Hepatocyte (in vitro differentiated cells): ENCODE measurements around the gene PDE3B. TPM values are rescaled to one million over a fixed set of nuclear protein-coding genes. Genes with fewer than 3 reads are reported as not detected.

Source experiments
- DNase-seq: peaks from one replicate; pipeline ENCODE4 v3.0.0-alpha.2; 2016; ENCODE audit warnings: low spot score
- H2AFZ ChIP-seq: fragments of 200-600 bp; sonication (generic); 2 replicates; pipeline ENCODE4 v1.6.0; 2016; ENCODE audit warnings: antibody characterized with exemption, mild to moderate bottlenecking
- H3K27ac ChIP-seq: fragments of 200-600 bp; sonication (generic); 2 replicates; pipeline ENCODE4 v1.5.1; 2016; ENCODE audit warnings: mild to moderate bottlenecking
- H3K27me3 ChIP-seq: fragments of 200-600 bp; sonication (generic); 2 replicates; pipeline ENCODE4 v1.6.1; 2016
- H3K36me3 ChIP-seq: fragments of 200-600 bp; sonication (generic); replicated peaks from 2 replicates; pipeline ENCODE4 v1.5.1; 2016; ENCODE audit warnings: low read depth; ENCODE audit not compliant: insufficient read depth
- H3K4me1 ChIP-seq: fragments of 200-600 bp; sonication (generic); 2 replicates; pipeline ENCODE4 v1.5.1; 2016; ENCODE audit warnings: mild to moderate bottlenecking, moderate library complexity; ENCODE audit not compliant: insufficient read depth
- H3K4me2 ChIP-seq: fragments of 200-600 bp; sonication (generic); 2 replicates; pipeline ENCODE4 v1.6.0; 2016
- H3K4me3 ChIP-seq: fragments of 200-600 bp; sonication (generic); 2 replicates; pipeline ENCODE4 v1.5.1; 2016; ENCODE audit warnings: mild to moderate bottlenecking
- H3K79me2 ChIP-seq: fragments of 200-600 bp; sonication (generic); 2 replicates; pipeline ENCODE4 v1.6.0; 2017; ENCODE audit warnings: mild to moderate bottlenecking
- H3K9me2 ChIP-seq: fragments of 200-600 bp; sonication (generic); replicated peaks from 2 replicates; pipeline ENCODE4 v1.6.0; 2017; ENCODE audit warnings: mild to moderate bottlenecking; ENCODE audit not compliant: insufficient read depth
- H3K9me3 ChIP-seq: fragments of 200-600 bp; sonication (generic); 2 replicates; pipeline ENCODE4 v1.5.1; 2016; ENCODE audit warnings: low read depth, mild to moderate bottlenecking
- H4K20me1 ChIP-seq: fragments of 200-600 bp; sonication (generic); 2 replicates; pipeline ENCODE4 v1.6.0; 2016; ENCODE audit warnings: mild to moderate bottlenecking; ENCODE audit not compliant: insufficient read depth, poor library complexity, severe bottlenecking
- EZH2 ChIP-seq: fragments of 200-600 bp; sonication (generic); IDR thresholded peaks from 2 replicates; pipeline ENCODE4 v1.6.1; 2016; ENCODE audit warnings: antibody characterized with exemption, mild to moderate bottlenecking, borderline replicate concordance
- EZH2phosphoT487 ChIP-seq: fragments of 200-600 bp; sonication (generic); IDR thresholded peaks from one replicate; pipeline ENCODE4 v1.6.1; 2018; ENCODE audit warnings: antibody characterized with exemption, mild to moderate bottlenecking, low read depth, moderate library complexity; ENCODE audit not compliant: unreplicated experiment, severe bottlenecking
- WGBS: methylation state at CpG from one replicate; pipeline ENCODE4 v1.1.6; 2016; ENCODE audit warnings: low lambda C conversion rate; ENCODE audit errors: missing lambda C conversion rate; 5-methylcytosine and 5-hydroxymethylcytosine counted together
- polyA plus RNA-seq: library from polyadenylated mRNA; unstranded; fragments of >200 nt; fragmentation: Nextera tagmentation; extraction: Ambion mirVana; gene quantifications from 2 replicates; pipeline ENCODE4 v1.2.1, GENCODE V29; 2016
- total RNA-seq: library from RNA; depleted of rRNA; stranded (reverse); fragments of >200 nt; gene quantifications from 2 replicates; pipeline ENCODE4 v1.2.3, GENCODE V29; 2014
- TF ChIP-seq, protein P1 (sequence below): fragments of 200-600 bp; sonication (generic); IDR thresholded peaks from 2 replicates; pipeline ENCODE4 v1.5.1; 2016; ENCODE audit warnings: antibody characterized with exemption, mild to moderate bottlenecking; ENCODE audit not compliant: poor library complexity

The PDE3B gene
- total and polyA plus RNA-seq, 2 experiments from 2014 or later = 15.8 to 46.3 TPM

DNA sequence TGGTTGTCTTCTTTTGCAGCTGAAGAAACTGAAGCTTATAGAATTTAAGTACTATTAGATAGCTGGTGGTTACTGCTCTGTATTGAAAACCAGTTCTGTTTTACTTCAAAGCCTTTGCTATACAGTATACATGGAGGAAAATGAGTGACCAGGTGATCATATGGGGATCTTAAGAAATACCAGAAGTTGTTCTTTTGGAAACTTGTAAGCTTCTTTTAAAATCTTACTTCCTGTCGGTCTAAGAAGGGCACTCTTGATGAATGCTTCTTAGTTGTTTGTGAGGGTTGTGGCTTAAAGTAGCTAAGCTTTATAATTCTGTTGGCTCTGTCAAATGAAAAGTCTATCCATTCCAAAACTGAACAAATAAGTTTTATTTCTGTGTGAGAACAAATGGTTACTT, 55.2 kb downstream of the PDE3B start:
- Histone ChIP-seq H3K27me3 (no peaks in the 10 kb centered on the region), H3K9me3 (peaks cover 8% of the 10 kb centered on the region), H3K4me1 (no peaks in the 10 kb centered on the region), H3K4me3 (no peak overlapping the region), H3K4me2 (no peak overlapping the region), H2AFZ (no peak overlapping the region), H3K27ac (no peak overlapping the region), H3K36me3 (no peaks in the 10 kb centered on the region), H3K9me2 (no peaks in the 10 kb centered on the region), H3K79me2 (peaks cover 80% of the 10 kb centered on the region), H4K20me1 (no peaks in the 10 kb centered on the region)
- DNase-seq = no peak
- 88% methylated on average over 1 of the region's 1 CpG for WGBS
- TF ChIP-seq EZH2phosphoT487 = no peak
- TF ChIP-seq, protein P1, sequence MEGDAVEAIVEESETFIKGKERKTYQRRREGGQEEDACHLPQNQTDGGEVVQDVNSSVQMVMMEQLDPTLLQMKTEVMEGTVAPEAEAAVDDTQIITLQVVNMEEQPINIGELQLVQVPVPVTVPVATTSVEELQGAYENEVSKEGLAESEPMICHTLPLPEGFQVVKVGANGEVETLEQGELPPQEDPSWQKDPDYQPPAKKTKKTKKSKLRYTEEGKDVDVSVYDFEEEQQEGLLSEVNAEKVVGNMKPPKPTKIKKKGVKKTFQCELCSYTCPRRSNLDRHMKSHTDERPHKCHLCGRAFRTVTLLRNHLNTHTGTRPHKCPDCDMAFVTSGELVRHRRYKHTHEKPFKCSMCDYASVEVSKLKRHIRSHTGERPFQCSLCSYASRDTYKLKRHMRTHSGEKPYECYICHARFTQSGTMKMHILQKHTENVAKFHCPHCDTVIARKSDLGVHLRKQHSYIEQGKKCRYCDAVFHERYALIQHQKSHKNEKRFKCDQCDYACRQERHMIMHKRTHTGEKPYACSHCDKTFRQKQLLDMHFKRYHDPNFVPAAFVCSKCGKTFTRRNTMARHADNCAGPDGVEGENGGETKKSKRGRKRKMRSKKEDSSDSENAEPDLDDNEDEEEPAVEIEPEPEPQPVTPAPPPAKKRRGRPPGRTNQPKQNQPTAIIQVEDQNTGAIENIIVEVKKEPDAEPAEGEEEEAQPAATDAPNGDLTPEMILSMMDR = no peak
- TF ChIP-seq EZH2 = no peak

DNA sequence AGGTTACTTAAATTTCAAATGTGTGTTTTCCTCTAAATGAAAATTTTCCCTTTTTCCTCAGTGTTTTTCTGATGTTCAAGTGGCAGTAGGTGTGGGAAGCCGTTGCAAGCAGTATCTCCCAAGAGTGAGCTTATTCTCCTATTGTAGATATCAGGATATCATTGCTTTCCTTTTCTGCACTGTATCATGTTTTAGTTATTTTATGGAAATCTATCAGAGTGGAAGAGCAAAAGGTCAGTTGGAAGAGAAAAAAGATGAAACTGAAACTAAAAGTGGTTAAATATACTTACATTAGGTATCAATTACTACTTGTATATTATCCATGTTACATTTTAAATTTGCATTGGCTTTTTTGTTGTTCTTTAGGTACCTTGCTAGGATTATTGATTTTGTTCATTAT, 57.0 kb downstream of the PDE3B start:
- H3K9me2 ChIP-seq = no peaks in the 10 kb centered on the region
- TF ChIP-seq, protein P1 = no peak
- no peak for TF ChIP-seq EZH2phosphoT487
- no peak for TF ChIP-seq EZH2
- no peaks in the 10 kb centered on the region for H3K4me1 ChIP-seq
- H3K79me2 ChIP-seq = peaks cover 87% of the 10 kb centered on the region
- H3K4me3 ChIP-seq = no peak overlapping the region
- H3K36me3 ChIP-seq = no peaks in the 10 kb centered on the region
- peaks cover 14% of the 10 kb centered on the region for H3K9me3 ChIP-seq
- no peak overlapping the region for H2AFZ ChIP-seq
- DNase-seq = no peak
- 89% methylated on average over 1 of the region's 1 CpG for WGBS
- no peaks in the 10 kb centered on the region for H4K20me1 ChIP-seq
- no peak overlapping the region for H3K27ac ChIP-seq
- H3K4me2 ChIP-seq = peak overlapping the region; percentile 3
- no peaks in the 10 kb centered on the region for H3K27me3 ChIP-seq

- Histone ChIP-seq H3K9me2 (no peaks in the 10 kb centered on the region), H3K4me2 (no peak overlapping the region), H3K27me3 (no peaks in the 10 kb centered on the region), H3K4me1 (no peaks in the 10 kb centered on the region), H4K20me1 (no peaks in the 10 kb centered on the region), H2AFZ (no peak overlapping the region), H3K4me3 (no peak overlapping the region), H3K79me2 (peaks cover 86% of the 10 kb centered on the region), H3K9me3 (peaks cover 14% of the 10 kb centered on the region), H3K36me3 (no peaks in the 10 kb centered on the region), H3K27ac (no peak overlapping the region)
- 96% methylated on average over 1 of the region's 1 CpG for WGBS
- TF ChIP-seq, protein P1 = no peak
- TF ChIP-seq EZH2 (no peak), EZH2phosphoT487 (no peak)
- no peak for DNase-seq
Measured at GRCh38 chr11:14702760-14703159, 59.2 kb downstream of the PDE3B start.

- peaks cover 83% of the 10 kb centered on the region for H3K79me2 ChIP-seq
- TF ChIP-seq EZH2phosphoT487 (no peak), EZH2 (no peak)
- TF ChIP-seq, protein P1 = no peak
- no peaks in the 10 kb centered on the region for H3K27me3 ChIP-seq
- no peaks in the 10 kb centered on the region for H4K20me1 ChIP-seq
- H3K9me3 ChIP-seq = peaks cover 14% of the 10 kb centered on the region
- DNase-seq = no peak
- no peaks in the 10 kb centered on the region for H3K9me2 ChIP-seq
- no peak overlapping the region for H3K4me3 ChIP-seq
- 95% methylated on average over 1 of the region's 1 CpG for WGBS
- H3K4me1 ChIP-seq = no peaks in the 10 kb centered on the region
- no peak overlapping the region for H3K27ac ChIP-seq
- H2AFZ ChIP-seq = no peak overlapping the region
- no peak overlapping the region for H3K4me2 ChIP-seq
- no peaks in the 10 kb centered on the region for H3K36me3 ChIP-seq
Measured at GRCh38 chr11:14703731-14704130, 60.1 kb downstream of the PDE3B start.
